Mucosa of gallbladder (tissue), 1 donor: Measurements from ENCODE around the gene PRUNE2. TPM values are rescaled to one million over a fixed set of nuclear protein-coding genes. Genes with fewer than 3 reads are reported as not detected.
A peak's percentile ranks its signal among the peaks of the same experiment; 100 is the strongest.
"Not testable (repeated sequence)": the region's sequence is repeated elsewhere in the genome, so short reads cannot be mapped to it uniquely, and the experiment has no call there.

ENCODE experiments used
- DNase-seq: peaks from one replicate; pipeline ENCODE4 v3.0.0-alpha.2; 2020; ENCODE audit warnings: low spot score
- total RNA-seq: library from RNA; stranded (reverse); gene quantifications from one replicate; pipeline ENCODE4 v1.2.1, GENCODE V29; 2021
- donor health status: DM: no; HTN: no; CAD: no.

PRUNE2 gene
- total RNA-seq, 1 donor from 2014 or later, result 91.7 TPM

DNA sequence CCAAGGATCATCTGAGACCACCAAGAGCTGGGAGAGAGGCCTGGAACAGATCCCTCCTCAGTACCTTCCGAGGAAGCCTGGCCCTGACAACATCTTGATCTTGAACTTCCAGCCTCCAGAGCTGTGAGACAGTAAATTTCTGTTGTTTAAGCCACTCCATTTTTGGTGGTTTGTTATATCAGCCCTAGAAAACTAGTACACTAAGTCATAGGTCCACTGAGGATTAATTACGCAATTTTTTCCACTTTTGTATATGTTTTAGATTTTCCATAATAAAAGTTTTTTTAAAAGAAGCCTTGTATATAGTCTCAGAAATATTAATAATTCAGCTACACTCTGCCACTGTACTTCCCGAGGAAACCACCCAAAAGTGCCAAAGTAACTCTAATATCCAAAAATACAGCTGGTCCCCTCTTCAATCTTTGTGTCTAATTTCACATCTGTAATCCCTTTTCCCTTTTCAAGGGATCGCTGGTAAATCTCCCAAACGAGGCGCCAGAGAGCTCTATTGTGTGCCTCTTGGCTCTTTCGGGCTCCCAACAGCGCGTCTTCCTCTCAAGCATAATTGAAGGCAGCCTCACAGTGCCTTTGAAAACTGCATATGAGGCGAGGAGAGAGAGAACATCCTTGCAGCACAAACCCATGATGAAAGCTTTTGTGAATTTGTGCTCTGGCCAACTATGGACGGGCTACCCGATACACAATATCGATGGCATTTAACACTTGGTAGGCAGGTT is 32.7 kb downstream of the PRUNE2 start:
- DNase-seq, result no peak

DNA sequence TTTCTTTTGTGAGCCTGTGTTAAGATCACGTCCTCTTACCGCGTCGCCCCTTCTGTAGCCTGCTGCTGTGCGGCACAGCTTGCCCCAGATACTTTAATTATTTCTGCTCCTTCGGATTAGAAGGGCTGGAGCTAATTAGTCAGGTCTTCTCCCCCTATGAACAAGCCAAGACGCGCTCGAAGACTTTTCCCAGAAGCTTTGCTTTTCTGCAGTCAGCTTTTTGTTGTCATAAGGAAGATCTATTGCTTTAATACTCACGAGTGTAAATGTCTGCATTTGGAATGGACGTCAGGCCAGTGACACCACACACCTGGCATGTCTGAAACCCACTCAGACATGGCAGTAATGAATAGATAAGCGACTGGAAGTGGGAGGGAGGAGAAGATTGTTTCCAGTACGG is 37.0 kb downstream of the PRUNE2 start:
- no peak for DNase-seq

GRCh38 chr9:76866689-76867088 is 39.2 kb downstream of the PRUNE2 start:
- no peak for DNase-seq

GRCh38 chr9:76863832-76864231 is 42.1 kb downstream of the PRUNE2 start:
- DNase-seq, result no peak

DNA sequence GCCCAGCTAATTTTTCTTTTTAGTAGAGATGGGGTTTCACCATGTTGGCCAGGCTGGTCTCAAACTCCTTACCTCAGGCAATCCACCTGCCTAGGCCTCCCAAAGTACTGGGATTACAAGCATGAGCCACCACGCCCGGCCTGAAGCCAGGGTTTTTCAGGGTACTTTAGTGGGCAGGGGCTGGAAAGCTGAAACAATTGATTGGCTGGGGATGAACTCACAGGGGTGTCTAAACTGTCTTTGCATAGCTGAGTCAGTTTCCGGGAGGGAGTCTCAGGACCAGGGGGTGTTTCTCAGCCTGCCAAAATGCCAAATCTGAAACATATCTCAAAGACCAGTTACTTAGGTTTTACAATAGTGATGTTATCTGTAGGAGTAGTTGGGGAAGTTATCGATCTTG is 46.1 kb downstream of the PRUNE2 start:
- DNase-seq, result no peak

GRCh38 chr9:76858248-76858647 is 47.7 kb downstream of the PRUNE2 start:
- not testable (repeated sequence) for DNase-seq

GRCh38 chr9:76856016-76856415 is 49.9 kb downstream of the PRUNE2 start:
- no peak for DNase-seq

GRCh38 chr9:76855015-76855414 is 50.9 kb downstream of the PRUNE2 start:
- no peak for DNase-seq

- no peak for DNase-seq
These were observed 53.9 kb downstream of the PRUNE2 start for GRCh38 chr9:76852026-76852425.

DNA sequence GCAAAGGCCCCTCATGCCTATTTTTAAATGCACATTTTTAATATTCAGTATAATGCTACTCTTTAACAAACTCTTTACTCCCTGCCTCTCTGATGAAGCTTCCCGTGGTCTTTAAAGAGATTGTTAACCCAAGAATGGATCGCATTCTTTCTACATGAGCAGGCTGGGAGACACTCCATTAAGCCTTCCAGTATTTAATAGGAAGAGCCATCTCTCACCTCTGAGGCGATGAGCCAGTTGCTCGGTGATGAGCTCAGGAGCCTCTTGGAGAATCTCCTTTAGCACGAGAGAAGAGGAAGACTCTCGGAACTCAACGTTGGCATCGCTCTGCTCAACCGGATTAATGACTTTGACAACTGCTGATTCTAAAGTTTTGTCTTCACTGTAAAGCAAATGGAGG is 59.6 kb downstream of the PRUNE2 start:
- DNase-seq, result no peak

DNA sequence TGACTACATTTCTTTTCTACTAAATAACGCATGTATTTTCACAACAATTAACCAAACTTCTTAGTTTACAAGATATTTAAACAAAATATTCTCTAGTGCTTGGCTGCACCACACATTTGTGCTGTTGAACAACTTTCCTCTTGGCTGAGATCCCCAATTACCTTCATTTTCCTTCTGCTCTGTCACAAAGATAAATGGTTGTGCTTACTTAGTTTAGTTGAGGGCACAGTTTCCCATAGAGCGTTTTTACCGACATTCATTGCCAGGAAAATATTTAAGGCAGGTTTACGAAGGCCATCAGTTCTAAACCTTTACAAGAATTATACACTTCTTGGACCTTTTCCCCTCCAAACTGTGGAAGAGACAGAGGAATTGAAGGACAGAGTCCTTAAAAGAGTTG is 60.7 kb downstream of the PRUNE2 start:
- no peak for DNase-seq

GRCh38 chr9:76835571-76836283 is 70.2 kb downstream of the PRUNE2 start:
- DNase-seq, result no peak

DNA sequence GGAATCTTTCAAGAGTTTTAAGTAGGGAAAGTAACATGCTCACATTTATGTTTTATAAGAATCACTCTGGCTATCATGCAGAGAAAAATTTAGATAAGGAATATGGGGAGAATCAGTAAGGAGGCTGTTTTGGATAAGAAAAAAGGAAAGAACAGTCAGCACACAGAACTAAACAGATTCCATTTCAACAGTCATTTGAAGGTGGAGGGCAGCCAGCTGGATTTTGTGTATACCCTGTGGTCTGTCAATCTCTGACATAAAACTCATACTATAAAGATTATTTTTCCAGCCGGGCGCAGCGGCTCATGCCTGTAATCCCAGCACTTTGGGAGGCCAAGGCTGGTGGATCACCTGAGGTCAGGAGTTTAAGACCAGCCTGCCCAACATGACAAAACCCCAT is 77.5 kb downstream of the PRUNE2 start:
- no peak for DNase-seq

DNA sequence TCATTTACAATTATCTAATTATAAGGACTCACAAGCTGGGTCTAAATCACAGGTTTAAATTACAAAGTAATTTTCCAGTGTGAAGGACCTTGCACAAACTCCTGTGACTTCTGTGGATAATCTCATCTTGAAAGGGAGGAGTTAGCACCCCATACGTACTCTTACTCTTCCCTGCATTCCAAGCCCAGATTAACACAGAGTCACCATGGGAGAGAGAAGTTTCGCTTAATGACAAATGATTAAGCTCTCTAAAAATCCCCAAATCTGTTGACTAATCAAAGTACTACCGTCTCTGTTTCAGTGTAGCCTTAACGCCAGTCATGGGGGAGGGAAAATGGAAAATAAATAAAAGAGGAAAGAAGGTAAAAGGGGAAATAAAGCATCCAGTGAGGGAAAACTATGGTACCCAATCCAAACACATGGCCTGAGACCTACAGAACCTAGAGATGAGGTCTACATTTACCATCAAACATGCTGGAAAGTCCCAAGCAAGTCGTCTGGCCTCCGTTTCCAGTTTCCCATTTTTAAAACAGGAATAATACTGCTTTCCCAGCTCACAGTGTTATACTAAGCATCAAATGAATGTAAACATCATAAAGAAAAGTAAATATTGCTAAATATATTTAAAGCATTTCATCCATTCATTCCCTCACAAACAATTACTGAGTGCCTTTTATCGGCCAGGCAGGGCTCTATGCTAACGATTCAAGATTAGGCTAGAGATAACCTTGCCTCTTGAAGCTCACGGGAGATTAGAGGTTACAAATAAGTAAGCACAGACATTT is 78.4 kb downstream of the PRUNE2 start:
- no peak for DNase-seq

GRCh38 chr9:76820431-76820830 is 85.5 kb downstream of the PRUNE2 start:
- DNase-seq, result no peak

DNA sequence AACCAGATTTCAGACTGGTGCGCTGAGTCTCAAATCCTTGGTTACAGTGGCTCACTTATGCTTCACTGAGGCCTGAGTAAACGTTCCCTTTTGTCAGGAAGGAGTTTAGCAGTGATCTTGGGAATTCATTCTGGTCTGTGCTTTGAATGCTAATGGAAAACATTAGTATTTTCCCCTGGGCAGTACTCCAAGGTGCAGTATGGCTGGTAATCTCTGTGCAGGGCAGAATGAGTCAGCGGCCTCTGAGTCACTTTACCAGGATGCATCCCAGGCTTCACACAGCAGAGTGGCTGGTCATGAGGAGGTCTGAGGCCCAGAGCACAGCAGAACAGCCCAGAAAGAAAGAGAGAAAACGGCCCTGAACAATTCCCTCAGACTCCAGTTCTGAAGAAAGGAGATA is 87.6 kb downstream of the PRUNE2 start:
- DNase-seq, result peak; percentile 90

GRCh38 chr9:76817489-76817888 is 88.4 kb downstream of the PRUNE2 start:
- DNase-seq, result no peak

DNA sequence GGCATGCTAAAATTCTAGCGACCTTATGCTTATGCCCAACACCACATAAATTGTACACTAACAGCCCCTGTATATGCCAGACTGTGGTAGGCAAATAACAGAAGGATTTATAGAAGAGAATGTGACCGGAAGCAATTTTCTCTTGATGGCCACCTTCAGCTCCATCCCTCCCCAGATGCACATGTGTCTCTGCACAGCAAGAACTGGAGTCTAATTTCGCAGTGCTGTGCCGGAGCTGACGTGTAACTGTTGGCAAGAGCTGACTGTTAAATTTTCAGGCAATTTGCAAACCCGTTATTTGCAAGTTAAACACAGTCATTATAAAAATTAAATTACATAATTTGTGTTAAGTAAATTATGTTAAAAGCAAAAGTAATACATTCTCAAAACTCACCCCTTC is 93.3 kb downstream of the PRUNE2 start:
- DNase-seq, result no peak

GRCh38 chr9:76810377-76810957 is 95.4 kb downstream of the PRUNE2 start:
- DNase-seq, result peak; percentile 60

DNA sequence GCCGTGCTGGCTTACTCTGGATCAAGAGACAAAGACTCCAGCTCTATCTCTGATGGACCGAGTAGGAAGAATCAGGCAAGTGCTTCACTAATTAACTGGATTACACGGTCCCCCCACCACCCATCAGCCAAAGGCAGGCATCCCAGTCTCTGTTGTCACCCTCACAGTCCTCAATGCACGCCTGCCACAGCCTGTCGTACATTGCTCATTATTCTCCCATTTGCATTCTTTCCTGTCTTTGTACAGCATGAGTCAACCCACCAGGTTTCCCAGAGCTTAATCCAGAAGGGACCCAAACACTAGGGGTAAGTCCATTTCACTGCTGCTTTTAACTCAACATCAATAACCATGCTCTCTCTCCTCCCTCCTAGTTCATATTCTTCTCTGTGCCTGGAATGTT is 97.3 kb downstream of the PRUNE2 start:
- no peak for DNase-seq

GRCh38 chr9:76803762-76804161 is 102.2 kb downstream of the PRUNE2 start:
- DNase-seq, result no peak

DNA sequence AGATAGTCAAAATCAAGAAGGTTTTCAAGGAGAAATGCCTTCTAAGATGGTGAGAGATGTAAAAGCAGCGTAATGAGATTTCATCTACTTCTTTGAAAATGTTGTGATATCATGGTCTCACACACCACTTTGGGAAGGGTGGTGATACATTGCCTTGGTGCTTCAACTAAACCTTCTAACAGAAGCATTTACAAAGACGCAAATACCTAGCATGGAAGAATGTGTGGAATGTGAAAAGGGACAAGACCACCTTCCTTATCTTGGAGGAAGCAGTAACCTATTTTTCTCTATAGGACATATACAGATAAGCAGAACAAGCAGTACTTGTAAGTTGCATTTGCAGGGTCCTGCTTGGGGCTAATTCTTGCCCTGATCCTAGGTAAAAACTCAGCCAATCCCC is 102.8 kb downstream of the PRUNE2 start:
- DNase-seq, result no peak
